ENCODE measurements around the gene PDE6A.

The PDE6A gene

DNA sequence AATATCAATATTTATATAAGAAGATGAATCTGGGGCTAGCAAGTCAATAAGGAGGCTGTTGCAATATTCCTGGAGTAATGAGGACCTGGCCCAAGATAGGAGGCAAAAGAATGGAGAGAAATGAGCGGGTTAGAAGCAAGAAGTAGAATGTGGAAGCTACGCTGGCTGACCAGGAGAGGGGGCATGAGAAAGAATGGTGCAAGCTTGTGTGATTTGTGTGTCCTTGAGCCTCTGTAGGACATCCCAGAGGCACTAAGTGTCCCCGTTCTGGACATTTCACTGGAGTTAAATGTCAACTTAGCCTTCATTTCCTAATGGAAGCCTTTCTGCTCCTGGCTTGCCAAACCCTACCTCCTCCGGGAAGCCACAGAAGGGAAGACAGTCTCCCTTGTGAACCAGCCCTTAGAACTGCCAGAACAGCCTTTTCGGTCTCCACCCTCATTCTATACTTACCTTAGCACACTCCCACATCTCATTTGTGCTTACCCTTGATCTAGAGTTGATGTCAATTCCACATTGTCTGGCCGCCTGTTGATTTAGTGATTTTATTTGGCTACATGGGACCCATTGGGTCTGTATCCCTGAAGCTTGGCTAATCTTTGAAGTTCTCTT is 6.7 kb upstream of the PDE6A start:
- no peak for DNase-seq

DNA sequence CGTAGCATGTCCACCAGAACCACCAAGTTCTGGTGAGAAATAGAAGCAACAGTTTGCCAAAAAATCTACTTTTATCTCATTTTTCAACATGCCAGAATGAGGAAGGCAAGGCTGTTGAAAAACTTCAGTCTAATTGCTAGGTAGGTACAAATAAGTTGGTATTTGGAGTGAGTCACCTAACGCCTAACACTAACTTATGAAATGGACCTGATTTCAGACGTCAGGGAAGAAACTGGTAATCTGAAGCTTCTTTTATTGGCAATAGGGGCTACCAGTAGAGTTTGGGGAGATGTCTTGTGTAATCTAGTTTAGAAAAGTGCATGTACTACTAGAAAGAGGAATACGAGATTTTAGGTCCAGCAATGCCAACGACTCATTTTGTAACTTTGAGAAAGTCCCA is 4.4 kb upstream of the PDE6A start:
- no peak for DNase-seq

- no peak for DNase-seq
Observed at GRCh38 chr5:149946118-149946517, 1.5 kb upstream of the PDE6A start.

DNA sequence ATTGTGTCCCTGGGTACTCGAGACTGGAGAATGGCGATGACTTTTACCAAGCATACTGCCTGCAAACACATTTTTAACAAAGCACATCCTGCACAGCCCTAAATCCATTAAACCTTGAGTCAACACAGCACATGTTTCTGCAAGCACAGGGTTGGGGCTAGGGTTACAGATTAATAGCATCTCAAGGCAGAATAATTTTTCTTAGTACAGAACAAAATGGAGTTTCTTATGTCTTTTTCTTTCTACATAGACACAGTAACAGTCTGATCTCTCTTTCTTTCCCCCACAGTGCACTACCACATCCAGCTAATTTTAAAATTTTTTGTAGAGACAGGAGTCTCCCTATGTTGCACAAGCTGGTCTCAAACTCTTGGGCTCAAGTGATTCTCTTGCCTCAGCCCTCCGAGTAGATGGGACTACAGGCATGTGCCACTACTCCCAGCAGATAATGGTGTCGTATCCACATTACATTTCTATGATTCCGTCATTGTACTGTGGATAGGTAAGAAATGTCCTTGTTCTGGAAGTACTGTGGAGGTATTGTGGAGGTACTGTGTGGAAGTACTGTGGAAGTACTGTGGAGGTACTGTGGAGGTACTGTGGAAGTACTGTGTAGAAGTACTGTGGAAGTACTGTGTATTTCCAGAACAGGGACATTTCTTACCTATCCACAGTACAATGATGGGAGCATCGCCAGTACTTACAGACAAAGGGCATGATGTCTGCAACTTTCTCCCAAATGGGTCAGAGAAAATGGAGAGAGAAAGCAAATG is 1.2 kb downstream of the PDE6A start:
- peak; percentile 43 for DNase-seq

DNA sequence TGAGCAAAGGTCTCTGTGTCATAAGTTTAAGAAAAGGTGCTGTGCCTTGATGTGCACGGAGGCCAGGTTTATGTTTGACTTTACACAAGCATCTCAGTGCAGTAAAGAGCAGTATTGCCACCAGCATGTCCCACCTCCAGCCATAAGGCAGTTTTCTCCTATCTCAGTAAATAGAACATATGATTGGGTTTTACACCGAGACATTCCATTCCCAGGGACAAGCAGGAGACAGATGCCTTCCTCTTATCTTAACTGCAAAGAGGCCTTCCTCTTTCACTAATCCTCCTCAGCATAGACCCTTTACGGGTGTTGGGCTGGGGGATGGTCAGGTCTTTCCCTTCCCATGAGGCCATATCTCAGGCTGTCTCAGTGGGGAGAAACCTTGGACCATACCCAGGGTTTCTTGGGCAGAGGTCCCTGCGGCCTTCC is 1.8 kb downstream of the PDE6A start:
- peak; percentile 51 for DNase-seq

- DNase-seq = peak; percentile 29
Observed at GRCh38 chr5:149942199-149942598, 2.4 kb downstream of the PDE6A start.

- DNase-seq = no peak
Observed at GRCh38 chr5:149941795-149942194, 2.8 kb downstream of the PDE6A start.

GRCh38 chr5:149940941-149941644 is 3.5 kb downstream of the PDE6A start:
- DNase-seq = peak; percentile 11

GRCh38 chr5:149940077-149940574 is 4.5 kb downstream of the PDE6A start:
- no peak for DNase-seq

DNA sequence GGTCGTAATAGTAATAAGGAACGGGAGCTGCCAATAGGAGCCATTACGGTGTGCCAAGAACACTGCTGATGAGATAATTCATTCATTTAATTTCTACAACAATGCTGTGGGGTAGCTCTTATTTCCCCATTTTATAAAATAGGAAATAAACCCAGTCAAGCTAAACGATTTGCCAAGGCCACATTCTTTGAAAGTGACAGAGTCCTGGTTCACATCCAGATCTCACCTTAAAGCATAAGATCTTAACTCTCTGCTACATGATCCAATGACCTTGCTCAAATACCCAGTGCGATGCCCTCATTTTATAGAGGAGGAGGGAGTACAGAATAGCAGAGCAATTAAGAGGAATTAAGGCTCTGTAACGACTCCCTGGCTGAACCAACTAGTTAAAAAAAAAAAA is 5.0 kb downstream of the PDE6A start:
- DNase-seq = peak; percentile 34

DNA sequence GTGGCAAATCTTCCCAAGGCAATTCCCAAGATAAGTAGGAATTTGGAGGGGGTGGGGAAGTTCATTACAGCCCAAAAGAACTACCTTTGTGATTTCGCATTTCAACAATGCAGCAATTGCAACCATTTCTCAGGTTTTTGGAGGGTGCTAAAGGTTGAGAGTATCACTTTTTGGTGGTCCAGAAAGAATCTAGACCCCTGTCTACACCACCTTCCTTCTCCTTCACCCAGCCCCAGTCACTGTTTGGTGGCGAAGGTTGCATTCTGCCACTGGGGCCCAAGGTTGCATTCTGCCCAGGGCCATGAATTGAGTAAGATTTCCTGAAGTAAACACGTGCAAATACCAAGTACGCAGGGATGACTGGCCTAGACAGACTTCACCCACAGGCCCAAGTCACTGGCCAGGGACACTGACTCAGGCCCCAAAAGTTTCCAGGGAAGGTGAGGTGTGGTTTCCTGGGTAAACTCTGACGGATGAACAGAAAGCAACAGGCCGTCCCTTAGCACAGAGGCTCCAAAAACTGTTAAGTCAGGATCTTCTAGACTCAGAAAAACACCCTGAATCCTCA is 5.7 kb downstream of the PDE6A start:
- no peak for DNase-seq

- no peak for DNase-seq
Observed at GRCh38 chr5:149938279-149938678, 6.3 kb downstream of the PDE6A start.

DNA sequence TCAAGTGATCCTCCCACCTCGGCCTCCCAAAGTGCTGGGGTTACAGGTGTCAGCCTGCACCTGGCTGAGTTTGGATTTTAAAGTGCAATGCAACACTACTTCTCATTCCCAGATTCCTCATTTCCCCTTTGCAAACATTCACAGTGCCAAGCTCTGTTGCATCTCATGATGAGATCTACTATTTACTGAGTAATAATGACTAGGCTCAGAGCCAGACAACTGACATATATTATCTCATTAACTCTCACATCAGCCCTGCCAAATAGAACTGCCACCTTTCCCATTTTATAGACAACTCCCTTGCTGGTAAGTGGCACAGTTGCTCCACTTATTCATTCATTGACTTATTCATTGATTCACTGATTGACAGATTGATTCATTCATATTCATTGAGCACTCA is 7.0 kb downstream of the PDE6A start:
- DNase-seq = peak; percentile 10

DNA sequence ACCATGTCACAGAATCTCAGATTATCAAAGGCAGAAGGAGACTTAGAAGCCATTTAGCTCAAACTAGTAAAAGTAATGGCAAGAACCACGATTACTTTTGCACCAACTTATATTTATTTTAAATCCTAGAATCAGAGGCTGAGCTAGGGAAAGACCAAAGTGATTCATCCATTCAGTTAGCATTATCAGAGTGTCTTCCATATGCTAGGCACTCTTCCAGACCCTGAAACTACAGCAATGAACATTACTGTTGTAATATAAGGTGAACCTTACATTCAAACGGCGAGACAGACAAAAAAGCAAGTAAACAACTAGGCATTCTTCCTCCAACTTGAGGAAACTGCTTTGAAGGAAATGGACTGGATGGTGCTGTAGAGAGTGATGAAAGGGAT is 7.9 kb downstream of the PDE6A start:
- DNase-seq = no peak

DNA sequence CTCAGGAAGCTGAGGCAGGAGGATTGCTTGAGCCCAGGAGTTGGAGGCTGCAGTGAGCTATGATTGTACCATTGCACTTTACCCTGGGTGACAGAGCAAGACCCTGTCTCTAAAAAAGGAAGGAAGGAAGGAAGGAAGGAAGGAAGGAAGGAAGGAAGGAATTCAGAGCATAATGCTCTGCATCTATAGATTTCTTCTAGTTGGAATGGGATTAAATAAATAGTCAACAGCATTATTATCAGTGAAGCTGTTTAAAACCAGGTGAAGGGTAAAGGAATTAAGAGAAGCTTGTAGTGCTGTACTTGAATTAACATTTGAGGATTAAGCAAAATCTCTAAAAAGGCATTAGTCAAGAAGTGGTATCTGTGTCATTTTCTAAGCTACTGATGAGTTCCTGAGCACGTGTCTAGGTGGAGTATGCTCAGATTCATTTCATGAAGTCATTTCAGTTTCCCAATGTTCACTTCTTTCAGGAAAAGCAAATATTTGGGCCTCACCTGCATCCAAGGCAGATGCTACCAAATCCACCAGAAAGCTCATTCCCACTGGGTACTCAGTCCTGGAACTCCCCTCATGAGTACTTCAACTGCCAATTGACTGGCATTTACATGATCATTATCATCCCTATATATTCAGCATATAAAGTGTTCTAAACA is 8.4 kb downstream of the PDE6A start:
- peak; percentile 7 for DNase-seq

DNA sequence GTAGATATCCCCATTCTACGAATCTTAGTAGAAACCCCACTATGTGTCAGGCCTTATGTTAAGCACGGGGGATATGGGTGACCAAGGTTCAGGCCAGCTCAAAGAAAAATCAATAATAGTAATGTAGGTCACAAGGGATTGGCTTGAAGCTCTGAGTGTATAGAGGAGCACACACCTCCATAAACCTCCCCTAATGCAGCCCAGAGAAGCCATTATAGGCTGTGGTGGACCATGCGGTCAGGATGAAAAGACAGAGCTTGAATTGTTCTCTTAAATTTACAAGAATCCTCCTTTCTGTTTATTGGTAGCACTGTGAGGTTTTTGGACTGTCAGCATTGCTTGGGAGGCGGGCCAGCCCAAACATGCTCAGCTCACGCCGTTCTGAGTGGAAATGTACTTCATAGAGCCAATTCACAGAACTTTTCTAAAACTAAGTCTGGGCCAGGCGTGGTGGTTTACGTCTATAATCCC is 9.1 kb downstream of the PDE6A start:
- DNase-seq = no peak

DNA sequence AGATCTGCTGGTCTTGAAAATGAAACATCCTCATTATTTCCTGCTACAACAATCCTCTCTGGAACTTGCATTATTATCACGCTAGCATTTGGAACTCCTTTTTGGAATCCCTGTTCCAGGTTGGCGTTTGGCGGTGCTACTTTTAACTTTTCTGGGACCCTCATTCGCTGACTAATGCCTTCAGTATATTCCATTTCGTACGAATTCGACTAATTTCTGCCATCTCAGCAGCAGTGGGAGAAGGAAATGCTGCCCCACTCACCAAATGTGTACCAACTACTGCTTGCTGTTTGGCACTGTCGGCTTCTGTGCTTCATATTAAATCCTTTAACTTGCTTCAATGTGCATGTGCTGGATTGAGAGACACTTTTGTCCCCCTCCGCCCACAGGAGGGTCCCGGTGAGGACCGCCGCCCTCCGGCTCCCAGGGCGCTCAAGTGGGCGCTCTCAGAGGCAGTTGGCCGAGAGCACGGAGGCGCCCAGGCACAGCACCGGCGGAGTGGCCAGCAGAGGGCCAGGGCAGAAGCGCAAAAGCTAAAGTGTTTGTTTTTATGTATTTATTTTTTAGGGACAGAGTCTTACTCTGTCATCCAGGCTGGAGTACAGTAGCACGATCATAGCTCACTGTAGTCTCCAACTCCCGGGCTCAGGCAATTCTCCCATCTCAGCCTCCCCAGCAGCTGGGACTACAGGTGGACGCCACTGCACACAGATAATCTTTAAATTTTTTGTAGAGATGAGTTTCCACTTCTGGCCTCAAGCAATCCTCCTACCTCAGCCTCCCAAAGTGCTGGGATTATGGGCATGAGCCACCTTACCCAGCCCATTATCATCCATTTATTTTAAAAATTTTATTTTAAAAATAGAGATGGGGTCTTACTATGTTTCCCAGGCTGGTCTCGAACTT is 11.9 kb downstream of the PDE6A start:
- DNase-seq = no peak

DNA sequence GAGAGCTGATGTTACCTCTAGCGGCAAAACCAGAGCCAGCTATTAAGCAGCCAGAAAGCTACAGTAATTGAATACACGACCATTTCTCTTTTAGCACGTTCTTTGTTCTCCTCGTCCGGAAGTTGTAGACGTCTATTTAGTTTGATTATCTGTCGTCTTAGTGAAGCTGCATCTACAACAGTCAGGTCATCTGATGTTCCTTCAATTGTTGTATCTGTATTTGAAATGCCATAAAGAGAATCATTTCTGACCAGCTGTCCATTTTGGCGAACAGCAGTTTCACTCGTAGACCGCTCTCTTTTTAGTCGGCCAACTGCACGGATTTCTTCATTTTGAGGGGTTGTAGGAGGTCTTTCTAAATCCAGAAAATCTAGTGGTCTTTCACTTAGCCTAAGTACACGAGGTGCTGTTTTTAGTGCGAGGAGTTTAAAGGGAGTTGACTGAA is 12.6 kb downstream of the PDE6A start:
- DNase-seq = no peak

DNA sequence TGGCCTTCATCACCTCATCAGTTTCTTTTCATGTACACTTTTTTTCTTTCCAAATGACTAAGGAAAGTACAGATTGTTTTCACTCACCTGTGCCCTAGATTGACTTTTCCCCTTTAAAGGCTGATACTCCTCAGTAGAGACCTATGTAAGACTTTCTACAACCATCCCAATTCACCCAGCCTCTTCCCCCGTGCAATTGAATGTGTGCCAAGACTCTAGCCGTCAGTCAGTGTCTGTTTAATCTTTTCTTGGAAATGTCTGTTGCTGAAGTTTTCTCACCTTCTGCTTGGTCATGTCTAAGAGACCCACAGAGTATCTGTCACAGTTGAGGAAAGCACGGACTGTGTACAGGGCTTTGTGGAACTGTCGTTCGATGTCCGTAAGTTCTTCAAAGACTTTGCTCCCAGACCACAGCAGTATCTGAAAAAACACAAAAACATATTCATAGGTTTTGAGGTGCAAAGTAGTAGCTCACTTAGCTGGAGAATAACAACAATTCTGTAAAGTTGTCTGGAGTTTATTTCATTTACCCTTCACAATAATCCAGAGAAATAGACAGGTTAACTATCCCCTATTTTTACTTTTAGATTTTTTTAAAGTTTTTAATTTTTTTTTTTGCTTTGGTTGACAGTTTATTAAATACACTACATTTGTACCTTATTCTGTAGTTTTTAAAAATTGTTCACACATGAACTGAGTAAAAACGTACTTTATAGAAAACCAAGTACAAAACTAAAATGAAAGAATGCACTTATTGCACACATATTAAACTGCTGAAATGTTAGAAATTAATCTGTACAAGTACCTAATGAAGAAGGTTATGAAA is 13.6 kb downstream of the PDE6A start:
- DNase-seq = no peak

GRCh38 chr5:149930043-149930748 is 14.4 kb downstream of the PDE6A start:
- no peak for DNase-seq

Measured in NCI-H82 (cell line).